ENCODE measurements around the gene ALDH1L1.
A peak's percentile ranks its signal among the peaks of the same experiment; 100 is the strongest.

ALDH1L1 gene

DNA sequence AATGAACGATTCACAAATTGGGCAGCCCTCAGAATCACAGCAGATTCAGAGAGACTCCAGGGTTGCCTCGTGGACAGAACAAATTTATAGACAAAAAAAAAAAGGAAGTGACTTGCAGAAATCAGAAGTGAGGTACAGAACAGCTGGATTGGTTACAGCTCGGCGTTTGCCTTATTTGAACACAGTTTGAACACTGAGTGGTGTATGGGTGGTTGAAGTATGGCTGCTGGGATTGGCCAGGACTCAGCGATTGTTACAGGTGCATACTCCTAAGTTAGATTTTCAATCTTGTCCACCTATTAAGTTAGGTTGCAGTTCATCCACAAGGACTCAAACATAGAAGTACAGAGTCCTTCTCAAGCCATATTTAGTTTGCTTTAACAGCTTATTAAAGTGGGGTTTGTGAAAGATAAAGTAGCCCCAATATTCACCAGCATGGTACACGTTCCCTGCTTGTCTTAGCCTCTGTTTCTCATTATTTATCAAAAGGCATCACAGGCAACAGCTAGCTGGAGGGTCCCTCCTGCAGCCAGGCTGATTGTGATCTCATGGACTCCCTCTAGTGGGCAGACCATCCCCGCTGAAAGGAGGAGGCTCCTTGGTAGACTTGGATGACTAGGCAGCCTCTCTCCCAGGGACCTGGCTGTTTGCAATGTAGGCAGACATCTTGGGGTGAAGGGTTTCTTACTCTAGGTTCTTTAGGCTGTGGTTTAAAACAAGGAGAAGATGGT, 17.6 kb upstream of the ALDH1L1 start:
- Histone ChIP-seq H3K4me3 (no peak overlapping the region), H3K27ac (no peak overlapping the region)

DNA sequence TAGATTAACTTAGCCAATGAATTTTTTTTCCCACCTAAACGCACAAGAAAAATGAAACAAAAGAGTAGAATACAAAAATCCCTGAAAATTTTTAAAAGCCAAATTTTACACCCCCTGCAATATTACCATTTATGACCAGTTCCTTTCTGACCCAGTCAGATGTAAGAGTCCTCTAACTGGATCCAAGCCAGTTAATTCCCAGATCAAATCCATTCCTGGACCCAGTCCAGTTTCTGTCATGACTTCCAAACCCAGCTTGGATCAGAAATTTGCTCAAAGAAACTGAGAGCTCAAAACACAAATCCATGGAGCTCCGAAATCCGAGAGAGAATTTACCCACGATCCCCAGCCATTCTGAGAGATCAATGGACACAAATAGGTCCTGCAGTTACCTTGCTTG, 17.0 kb upstream of the ALDH1L1 start:
- Histone ChIP-seq H3K27ac (no peak overlapping the region), H3K4me3 (no peak overlapping the region)

DNA sequence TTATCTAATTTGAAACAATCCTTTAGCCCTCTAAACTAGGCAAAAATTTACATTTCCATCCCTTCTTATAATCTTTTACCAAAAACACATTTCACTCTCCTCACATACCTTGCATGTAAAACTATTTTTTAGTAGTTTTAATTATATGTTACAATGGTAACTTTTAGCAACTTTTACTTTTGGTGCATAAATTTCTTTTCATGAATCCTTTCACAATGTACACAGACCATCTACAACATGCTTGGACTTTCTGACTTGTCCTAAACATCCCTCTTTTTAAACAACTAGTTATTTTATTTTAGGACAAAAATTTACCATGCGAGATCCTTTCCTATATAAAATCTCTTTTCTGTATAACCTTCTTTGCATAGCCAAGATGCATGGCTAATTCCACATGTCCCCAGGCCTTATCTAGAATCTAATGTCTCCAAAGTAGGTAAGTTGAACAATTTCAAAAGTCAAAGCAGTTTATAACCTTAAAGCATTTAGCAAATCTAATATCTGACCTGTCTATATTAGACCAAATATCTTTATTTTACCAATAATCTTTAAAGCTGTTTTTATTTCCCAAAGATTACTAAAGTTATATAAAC, 14.4 kb upstream of the ALDH1L1 start:
- Histone ChIP-seq H3K4me3 (no peak overlapping the region), H3K27ac (no peak overlapping the region)

DNA sequence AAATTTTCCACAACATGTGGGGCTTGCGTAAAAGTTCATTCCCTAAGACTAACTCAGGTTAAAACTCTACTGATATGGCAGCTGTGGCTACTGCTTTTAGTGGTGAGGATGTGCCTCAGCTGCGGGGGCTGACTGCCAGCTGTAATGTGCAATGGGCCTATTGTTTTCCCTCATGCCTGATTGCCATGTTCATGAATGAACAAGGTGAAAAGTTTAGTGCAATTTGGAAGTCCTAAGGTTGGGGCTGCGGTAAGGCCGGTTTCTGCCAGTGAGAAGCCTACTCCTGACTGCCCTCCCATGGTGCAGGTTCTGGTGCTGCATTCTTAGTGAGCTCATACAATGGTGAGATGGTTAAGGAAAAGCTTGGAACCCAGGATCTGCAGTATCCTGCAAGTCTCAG, 10.9 kb upstream of the ALDH1L1 start:
- no peak overlapping the region for H3K4me3 ChIP-seq
- H3K27ac ChIP-seq = no peak overlapping the region

DNA sequence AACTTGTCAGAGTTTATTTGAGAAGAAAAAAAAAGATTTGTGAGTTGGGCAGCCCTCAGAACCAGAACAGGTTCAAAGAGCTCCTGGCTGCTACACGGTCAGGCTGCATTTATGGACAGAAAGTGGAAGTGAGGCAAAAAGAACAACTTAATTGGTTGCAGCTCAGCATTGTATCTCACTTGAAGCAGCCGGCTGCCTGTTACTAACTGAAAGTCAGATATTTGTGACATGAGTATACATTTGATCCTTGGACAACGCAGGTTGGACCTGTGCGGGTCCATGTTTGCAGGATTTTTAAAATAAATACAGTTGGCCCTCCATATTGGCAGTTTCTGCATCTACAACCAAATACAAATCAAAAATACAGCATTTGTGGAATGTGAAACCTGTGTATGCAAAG, 7.5 kb upstream of the ALDH1L1 start:
- H3K27ac ChIP-seq = no peak overlapping the region
- H3K4me3 ChIP-seq = no peak overlapping the region

DNA sequence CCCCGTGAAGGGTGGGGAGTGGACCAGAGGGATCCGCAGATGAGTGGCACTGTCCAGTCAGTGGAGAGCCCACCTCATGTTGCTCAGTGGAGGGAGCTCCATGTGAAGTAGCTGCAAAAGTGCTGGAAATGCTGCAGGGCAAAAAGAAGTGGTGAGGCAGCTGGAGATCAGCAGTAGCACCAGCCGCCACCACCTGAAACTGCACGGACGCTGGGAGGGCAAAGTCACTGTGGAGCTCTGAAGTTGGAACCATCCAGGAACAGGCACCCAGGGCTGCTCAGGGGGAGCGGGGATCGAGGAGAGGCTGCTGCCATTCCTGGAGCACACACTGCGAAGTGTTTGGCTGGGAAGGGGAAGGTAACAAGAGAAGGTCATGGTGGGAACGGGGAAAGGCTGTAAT, 6.4 kb upstream of the ALDH1L1 start:
- H3K4me3 ChIP-seq = no peak overlapping the region
- no peak overlapping the region for H3K27ac ChIP-seq

DNA sequence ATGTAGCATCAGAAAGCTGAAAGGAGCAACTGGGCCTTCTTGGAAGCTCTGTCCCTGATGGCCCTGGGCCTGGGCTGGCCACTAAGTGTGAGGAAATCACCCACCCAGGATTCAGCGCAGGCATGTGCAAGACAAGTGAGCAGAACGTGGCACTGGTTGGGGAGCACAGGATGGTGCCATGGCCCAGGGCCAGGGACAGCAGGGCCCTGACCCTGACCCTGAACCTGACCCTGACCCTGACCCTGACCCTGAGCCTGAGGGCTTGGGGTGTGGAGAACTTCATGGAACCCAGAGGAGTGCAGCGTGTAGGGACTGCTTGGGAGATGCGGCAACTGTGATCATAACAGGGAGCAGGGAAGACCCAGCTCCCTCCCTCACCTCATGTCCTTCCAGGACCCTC, 5.9 kb upstream of the ALDH1L1 start:
- Histone ChIP-seq H3K4me3 (no peak overlapping the region), H3K27ac (no peak overlapping the region)

DNA sequence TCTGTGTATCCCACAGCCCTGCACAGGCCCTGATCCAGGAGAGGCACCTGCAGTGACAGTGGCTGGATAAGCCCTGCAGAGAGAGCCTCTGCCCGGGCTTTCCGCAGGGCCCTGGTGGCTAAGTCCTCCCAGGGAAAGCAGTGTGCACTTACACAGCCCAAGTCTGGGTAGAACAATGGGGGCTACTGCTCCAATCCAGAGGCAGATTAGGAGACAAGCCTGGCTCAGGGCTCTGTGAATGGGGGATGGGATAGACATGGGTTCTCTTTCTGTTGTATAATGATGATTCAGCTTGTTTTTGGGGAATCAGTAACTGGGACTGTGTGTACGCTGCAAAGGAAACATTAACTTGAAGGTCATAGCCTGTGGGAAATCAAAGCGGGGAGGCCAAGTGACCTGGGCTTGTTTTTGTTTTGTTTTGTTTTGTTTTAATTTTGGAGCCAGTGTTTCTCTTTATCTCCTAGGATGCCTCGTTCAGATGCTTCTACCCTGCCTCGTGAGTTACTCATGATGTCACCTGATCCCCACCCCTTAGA, 4.1 kb upstream of the ALDH1L1 start:
- no peak overlapping the region for H3K4me3 ChIP-seq
- H3K27ac ChIP-seq = no peak overlapping the region

DNA sequence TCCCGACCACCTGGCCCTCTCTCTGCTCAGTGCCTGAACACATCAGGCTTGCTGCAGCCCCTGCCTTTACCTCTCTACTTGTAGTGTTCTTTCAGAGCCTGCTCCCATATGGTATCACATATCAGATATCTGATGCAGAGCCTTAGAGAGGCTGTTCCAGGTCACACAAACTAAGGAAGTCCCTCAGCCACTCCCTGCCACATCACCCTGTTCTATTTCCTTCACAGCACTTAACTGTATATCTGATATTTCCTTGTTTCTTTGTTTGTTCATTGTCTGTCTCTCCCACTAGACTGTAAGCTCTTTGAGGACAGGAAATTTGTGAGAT, 976 bp upstream of the ALDH1L1 start:
- no peak overlapping the region for H3K27ac ChIP-seq
- no peak overlapping the region for H3K4me3 ChIP-seq

DNA sequence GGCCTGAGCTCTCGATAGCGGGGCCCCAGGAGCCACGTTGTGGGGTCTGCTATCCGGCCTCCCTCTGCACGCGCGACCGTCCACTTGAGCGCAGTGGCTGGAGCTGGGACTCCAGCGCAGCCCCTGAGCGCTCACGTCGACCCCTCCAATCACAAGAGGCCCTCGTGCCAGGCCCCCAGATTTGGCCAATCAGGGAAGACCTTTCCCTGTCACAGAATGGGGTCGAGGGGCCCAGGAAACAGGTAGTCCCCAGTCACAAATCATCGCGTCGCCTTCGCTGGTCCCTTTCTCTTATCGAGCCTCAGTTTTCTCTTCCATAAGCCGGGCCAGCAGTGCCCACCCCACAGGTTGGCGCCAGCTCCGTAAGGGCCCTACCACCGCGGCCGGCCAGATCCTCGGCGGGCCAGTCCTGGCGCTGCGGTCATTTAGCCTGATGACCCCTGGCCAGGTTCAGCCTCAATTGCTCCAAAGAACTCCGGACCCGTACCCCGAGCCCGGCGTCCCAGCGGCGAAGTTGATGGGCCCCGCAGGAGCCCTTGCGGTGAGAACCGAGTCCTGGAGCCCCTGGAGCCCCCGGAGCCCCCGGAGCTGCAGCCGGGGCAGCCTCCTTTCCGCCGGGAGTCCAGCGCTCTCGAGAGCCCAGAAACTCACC, 435 bp downstream of the ALDH1L1 start:
- peak overlapping the region in 1 of 21 experiments; percentile 0 for H3K27ac ChIP-seq
- H3K4me3 ChIP-seq = peak overlapping the region; percentile 3 to 34 (median 24)

DNA sequence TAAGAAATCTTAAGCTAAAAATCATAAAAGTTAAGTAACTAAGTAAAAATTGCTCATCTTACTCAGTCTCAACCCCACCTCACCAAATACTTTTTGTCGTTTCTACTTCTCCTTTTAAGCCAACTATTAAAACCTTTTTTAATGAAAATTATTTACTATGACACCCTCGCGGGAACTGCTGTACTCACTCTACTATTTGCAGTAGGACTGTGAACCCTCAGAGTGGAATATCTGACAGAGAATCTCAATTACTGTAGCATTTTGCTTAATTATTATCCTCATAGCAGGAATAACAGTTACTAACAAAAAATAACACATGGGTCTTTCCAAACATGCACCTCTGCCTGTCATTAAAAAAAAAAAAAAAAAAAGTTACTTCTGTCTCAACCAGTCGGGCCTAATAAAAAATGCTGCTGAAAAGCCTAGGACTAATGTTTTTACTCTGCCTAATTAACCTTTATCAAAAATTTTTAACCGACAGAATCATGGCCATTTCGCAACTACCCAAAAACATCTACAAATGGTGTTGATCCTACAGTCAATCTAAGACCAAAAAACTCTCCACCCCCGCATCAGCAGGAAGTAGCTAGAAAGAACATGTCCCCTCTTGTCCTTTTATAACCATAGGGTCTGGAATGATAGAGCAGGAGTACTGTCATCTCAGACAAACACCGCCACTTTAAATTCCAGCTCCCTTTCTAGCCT, 10.2 kb downstream of the ALDH1L1 start:
- Histone ChIP-seq H3K4me3 (no peak overlapping the region), H3K27ac (no peak overlapping the region)

DNA sequence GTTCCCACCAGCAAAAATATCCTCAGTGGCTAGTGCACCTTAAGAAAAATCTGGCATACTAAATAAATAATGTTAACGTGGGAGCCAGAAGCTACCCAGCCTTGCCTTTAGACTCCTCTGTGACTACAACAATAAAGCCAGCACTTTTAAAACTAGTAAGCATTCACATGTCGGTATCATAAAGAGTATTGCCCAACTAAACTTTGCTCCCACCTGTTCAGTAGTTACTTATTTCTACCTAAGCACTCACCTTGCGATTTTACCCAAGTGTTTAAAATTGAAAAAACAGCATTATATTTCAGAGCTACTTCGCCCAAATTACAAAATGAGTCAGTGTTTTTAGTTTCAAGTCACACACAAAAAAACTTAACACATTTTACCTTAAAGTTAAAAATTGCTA, 12.8 kb downstream of the ALDH1L1 start:
- Histone ChIP-seq H3K4me3 (no peak overlapping the region), H3K27ac (no peak overlapping the region)

DNA sequence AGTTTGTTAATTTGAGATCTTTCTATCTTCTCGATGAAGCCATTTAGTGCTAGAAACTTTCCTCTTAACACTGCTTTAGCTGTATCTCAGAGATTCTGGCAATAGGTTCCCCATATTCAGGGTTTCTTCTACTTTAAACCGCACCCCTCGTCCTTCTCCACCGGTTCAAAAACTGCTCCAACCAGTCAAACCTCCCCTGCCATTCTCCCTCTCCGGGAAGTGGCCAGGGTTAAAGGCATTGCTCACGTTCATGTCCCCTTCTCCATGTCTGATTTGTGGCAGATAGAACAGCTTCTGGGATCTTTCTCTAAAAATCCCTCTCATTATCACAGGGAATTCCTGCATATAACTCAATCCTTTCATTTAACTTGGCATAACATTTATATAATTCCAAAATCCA, 14.4 kb downstream of the ALDH1L1 start:
- Histone ChIP-seq H3K4me3 (no peak overlapping the region), H3K27ac (no peak overlapping the region)

DNA sequence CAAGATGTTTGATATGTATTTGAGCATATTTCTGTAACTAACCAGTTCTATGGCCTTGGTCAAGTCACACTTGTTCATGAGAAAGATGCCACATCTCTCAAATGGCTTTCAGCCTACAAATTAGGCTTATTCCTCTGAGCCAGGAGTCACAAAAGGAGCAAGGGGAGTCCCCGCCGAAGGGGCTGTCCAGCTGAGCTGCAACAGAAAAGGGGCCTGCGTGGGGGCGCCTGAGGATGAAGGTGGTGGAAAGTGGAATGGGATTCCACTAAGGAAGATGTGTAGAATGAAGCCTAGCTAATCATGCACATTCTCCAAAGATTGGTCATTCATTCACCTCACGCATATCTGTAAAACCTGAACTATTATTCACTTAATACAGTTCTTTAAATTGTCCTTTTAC, 19.1 kb downstream of the ALDH1L1 start:
- H3K27ac ChIP-seq = no peak overlapping the region
- H3K4me3 ChIP-seq = no peak overlapping the region

DNA sequence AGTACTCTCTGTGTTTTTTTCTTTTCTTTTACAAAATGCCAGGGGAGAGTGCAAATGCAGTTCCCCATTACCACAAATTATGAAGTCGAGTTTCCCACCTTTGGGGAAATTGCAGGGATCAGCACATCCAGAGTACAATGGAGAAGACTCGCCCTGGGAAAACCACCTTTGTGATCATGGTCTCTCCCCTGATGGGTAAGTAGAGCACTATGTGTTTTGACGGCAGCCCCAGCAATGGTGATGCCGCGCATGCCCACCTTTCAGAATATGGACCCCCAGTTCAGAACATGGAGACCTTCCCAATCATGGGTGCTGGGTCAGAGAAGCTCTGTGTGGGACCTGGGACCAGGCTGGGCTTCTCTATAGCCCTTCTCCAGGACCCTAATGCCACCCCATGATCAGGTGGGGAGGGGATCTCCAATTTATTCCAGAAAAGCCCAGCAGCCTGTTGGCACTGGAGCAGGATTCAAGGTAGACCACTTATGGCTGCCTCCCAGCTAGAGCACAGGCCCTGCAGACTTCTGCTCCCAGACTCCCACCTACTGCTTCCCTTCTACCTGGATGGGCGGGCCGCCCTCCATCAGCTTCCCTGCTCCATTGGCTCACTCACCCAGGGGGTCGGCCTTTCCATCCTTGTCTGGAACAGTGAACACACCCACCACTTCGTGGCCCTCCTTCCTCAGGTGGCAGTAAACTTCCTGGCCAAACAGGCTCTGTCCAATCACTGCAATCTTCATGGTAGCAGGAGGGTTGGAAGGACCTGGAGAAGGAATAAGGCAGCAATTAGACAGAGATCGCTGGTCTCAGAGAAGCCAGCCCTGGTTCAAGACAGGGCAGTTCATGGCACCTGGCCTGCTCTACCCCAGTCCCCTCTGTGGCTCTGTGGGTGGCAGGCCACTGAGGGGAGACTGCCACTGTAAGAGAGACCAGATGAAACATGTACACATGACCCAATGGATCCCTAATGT, 19.9 kb downstream of the ALDH1L1 start:
- Histone ChIP-seq H3K27ac (no peak overlapping the region), H3K4me3 (no peak overlapping the region)

DNA sequence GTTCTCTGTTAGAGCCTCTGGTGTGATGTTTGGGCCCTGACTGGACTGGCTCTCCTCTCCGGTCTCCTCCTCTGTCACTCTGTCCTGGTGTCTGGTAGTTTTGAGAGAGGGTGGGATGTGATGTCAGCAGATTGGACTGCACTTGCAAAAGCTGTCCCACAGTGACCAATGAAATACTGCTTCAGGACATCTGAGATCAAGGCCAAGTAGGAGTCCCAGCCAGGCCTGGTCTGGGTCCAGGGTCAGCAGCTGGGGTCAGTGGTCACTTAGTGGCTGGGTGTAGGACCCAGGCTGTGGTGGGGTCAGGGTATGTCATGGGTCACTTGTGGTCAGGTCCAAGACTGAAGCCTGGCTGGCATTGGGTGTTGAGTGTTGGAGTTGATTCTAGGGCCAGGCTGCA, 20.9 kb downstream of the ALDH1L1 start:
- H3K27ac ChIP-seq = no peak overlapping the region
- H3K4me3 ChIP-seq = no peak overlapping the region

DNA sequence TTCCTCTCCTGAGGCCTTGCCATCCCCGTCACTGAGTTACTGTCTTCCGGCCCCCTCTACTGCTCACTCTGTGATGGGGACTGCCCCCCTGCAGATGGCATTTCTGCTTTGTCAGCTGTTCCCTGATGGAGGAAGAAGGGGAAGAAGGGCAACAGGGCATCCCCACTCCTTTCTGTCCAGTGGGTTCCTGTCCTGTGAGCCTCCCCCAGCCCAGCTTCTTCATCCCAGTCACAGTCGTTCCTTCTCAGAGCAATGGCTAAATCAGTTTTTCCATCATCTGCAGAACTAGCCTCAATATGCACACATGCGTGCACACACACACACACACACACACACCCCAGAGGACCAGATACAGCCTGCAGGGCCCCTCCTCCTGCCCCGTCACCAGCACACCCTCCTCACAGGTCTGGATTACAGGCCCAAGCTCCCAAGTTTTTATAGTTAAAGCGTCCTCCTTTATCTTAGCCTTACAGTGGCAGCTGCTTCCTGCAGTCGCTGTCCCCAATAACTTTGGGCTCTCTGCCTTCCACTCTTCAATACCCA, 21.4 kb downstream of the ALDH1L1 start:
- Histone ChIP-seq H3K27ac (no peak overlapping the region), H3K4me3 (no peak overlapping the region)

DNA sequence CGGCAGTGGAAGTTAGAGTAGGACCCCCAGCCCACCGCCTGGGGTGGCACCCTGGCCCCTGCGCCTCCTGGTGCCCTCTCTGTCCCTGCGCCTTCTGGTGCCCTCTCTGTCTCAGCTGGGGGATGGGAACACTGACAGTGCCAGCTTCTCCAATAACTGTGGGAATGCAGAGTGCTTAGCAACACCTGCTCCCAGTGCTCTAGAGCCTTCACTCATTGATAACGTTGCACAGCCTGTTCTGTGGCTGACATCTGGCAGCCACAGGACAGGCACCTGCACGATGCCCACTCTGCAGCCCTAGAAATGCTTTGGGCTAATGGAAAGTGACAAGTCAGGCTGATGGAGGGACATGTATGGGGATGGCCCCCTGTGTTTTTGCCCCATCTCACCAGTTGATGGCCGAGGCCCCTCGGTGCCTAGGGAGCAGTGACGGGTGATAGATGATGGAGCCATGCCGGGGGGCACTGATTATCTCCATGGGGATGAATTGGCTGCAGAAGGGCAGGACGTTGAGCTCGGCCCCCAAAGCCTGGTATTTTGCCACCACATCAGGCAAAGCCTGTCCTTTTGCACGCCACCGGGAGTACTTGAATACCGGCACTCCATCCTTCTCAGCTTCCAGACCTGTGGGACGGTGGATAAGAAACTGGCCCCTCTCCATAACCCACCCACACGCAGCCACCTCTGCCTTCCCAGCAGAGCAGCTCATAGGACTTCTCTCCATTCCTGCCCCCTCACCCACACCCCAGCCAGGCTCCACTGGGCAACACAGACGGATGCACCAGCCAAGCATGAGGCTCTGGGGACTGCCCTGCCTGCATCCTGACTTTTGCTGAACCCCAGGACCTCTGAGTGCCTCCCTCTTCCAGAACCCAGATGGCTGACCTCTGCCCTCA, 22.1 kb downstream of the ALDH1L1 start:
- H3K27ac ChIP-seq = no peak overlapping the region
- no peak overlapping the region for H3K4me3 ChIP-seq
